Caco-2 (cell line): ENCODE data around the gene GTF2A2. TPM values are rescaled to one million over a fixed set of nuclear protein-coding genes. Genes with fewer than 3 reads are reported as not detected.
A peak's percentile ranks its signal among the peaks of the same experiment; 100 is the strongest.

Experiments
- BruUV-seq: library from RNA; stranded (reverse); fragments of 400-500 nt; replicated peaks from 2 replicates; lab custom pipeline; 2021; lab: Mats Ljungman, UMichigan
- CTCF ChIA-PET: fragments of 300-600 bp; sonication (Branson Sonifier 250); formaldehyde crosslinking; loops from one replicate; lab custom pipeline; 2022; ENCODE audit warnings: antibody characterized with exemption; lab: Charles Lee
- POLR2A ChIA-PET: fragments of 300-600 bp; sonication (Branson Sonifier 250); formaldehyde crosslinking; loops from one replicate; lab custom pipeline; 2022; ENCODE audit warnings: antibody characterized with exemption; lab: Charles Lee
- DNase-seq, 2 experiments: peaks; one replicate each; pipeline versions ENCODE4 v3.0.0 to v3.0.0-alpha.2; 2020 to 2022
- H3K27me3 ChIP-seq: replicated peaks from 2 replicates; pipeline ENCODE4 v1.6.0; 2011; ENCODE audit warnings: low read length; ENCODE audit not compliant: control insufficient read depth, insufficient read depth
- H3K36me3 ChIP-seq: 2 replicates; pipeline ENCODE4 v1.5.1; 2011; ENCODE audit warnings: low read length; ENCODE audit not compliant: control insufficient read depth, insufficient read depth
- H3K4me1 ChIP-seq: fragments of 250-450 bp; sonication (Bioruptor Pico); 2 replicates; pipeline ENCODE4 v1.5.1; 2020; ENCODE audit warnings: mild to moderate bottlenecking
- H3K4me3 ChIP-seq: 2 replicates; pipeline ENCODE4 v1.5.1; 2011; ENCODE audit warnings: low read depth, mild to moderate bottlenecking, control low read depth, low read length
- H3K9me3 ChIP-seq: fragments of 250-450 bp; sonication (Bioruptor Pico); 2 replicates; pipeline ENCODE4 v1.5.1; 2020; ENCODE audit warnings: mild to moderate bottlenecking, moderate library complexity
- H3K27ac Mint-ChIP-seq: one replicate; pipeline ENCODE4 v1.8.0; 2022; ENCODE audit warnings: mixed read lengths; ENCODE audit not compliant: unreplicated experiment
- H3K27me3 Mint-ChIP-seq: one replicate; pipeline ENCODE4 v1.8.0; 2022; ENCODE audit warnings: mixed read lengths; ENCODE audit not compliant: insufficient read depth, unreplicated experiment
- H3K36me3 Mint-ChIP-seq: one replicate; pipeline ENCODE4 v1.8.0; 2022; ENCODE audit warnings: mild to moderate bottlenecking, mixed read lengths; ENCODE audit not compliant: insufficient read depth, unreplicated experiment
- H3K4me1 Mint-ChIP-seq: one replicate; pipeline ENCODE4 v1.8.0; 2022; ENCODE audit warnings: low read depth, mixed read lengths; ENCODE audit not compliant: unreplicated experiment
- H3K4me3 Mint-ChIP-seq: one replicate; pipeline ENCODE4 v1.8.0; 2022; ENCODE audit warnings: mild to moderate bottlenecking, moderate library complexity, mixed read lengths; ENCODE audit not compliant: unreplicated experiment
- H3K9me3 Mint-ChIP-seq: one replicate; pipeline ENCODE4 v1.8.0; 2022; ENCODE audit warnings: mixed read lengths; ENCODE audit not compliant: unreplicated experiment
- CTCF ChIP-seq, 2 experiments: fragments of 200-600 bp in 1 of 2; IDR thresholded peaks; 1 replicate in 1 of 2; 2 replicates in 1 of 2; pipeline versions ENCODE4 v1.5.1 to v1.8.0; 2011 to 2022; ENCODE audit warnings: antibody characterized with exemption in 1 of 2, control low read depth in 1 of 2, inconsistent platforms in 1 of 2, low read depth in 1 of 2, low read length in 1 of 2, mild to moderate bottlenecking in 1 of 2, moderate library complexity in 1 of 2; ENCODE audit not compliant: insufficient read depth in 1 of 2, severe bottlenecking in 1 of 2, unreplicated experiment in 1 of 2
- intact Hi-C: fragments of 100-400 bp; cut with micrococcal nuclease; formaldehyde crosslinking; loops from one replicate; pipeline ENCODE4 v1.10.0; 2022; ENCODE audit not compliant: unreplicated experiment
- total RNA-seq: library from RNA; stranded (reverse); gene quantifications from 2 replicates; pipeline ENCODE4 v1.2.3, GENCODE V29; 2022

Gene GTF2A2
- total RNA-seq, 1 experiment from 2014 or later = 153 TPM

GRCh38 chr15:59594493-59594942 is 62.8 kb downstream of the GTF2A2 start:
- no peaks in the 10 kb centered on the region for H3K27me3 ChIP-seq
- no peaks in the 10 kb centered on the region for H3K27me3 Mint-ChIP-seq
- POLR2A ChIA-PET = no interaction called here
- H3K27ac Mint-ChIP-seq = peak overlapping the region; percentile 84
- BruUV-seq = no TSS peak
- intact Hi-C loops = no loop called here
- no peaks in the 10 kb centered on the region for H3K9me3 ChIP-seq
- H3K4me3 ChIP-seq = no peak overlapping the region
- H3K36me3 Mint-ChIP-seq = no peaks in the 10 kb centered on the region
- CTCF ChIA-PET = no interaction called here
- no peak for TF ChIP-seq CTCF (IDR thresholded peaks at IDR 0.05; ENCODE audit: insufficient read depth in 1 of 2, low read depth in 1 of 2, low read length in 1 of 2, severe bottlenecking in 1 of 2, unreplicated experiment in 1 of 2)
- H3K4me1 Mint-ChIP-seq = peaks cover 19% of the 10 kb centered on the region
- peak; percentile 17 to 59 for DNase-seq
- H3K4me1 ChIP-seq = peaks cover 25% of the 10 kb centered on the region
- no peaks in the 10 kb centered on the region for H3K36me3 ChIP-seq
- no peaks in the 10 kb centered on the region for H3K9me3 Mint-ChIP-seq
- peak overlapping the region; percentile 39 for H3K4me3 Mint-ChIP-seq

GRCh38 chr15:59591356-59591755 is 66.0 kb downstream of the GTF2A2 start:
- no peaks in the 10 kb centered on the region for H3K9me3 ChIP-seq
- CTCF ChIA-PET = no interaction called here
- no peak overlapping the region for H3K4me3 Mint-ChIP-seq
- H3K4me1 ChIP-seq = peaks cover 22% of the 10 kb centered on the region
- H3K36me3 Mint-ChIP-seq = no peaks in the 10 kb centered on the region
- H3K27ac Mint-ChIP-seq = no peak overlapping the region
- H3K36me3 ChIP-seq = no peaks in the 10 kb centered on the region
- H3K27me3 ChIP-seq = no peaks in the 10 kb centered on the region
- no peaks in the 10 kb centered on the region for H3K9me3 Mint-ChIP-seq
- H3K4me3 ChIP-seq = no peak overlapping the region
- no peak for DNase-seq
- peaks cover 24% of the 10 kb centered on the region for H3K4me1 Mint-ChIP-seq
- no peak for TF ChIP-seq CTCF (IDR thresholded peaks at IDR 0.05; ENCODE audit: insufficient read depth in 1 of 2, low read depth in 1 of 2, low read length in 1 of 2, severe bottlenecking in 1 of 2, unreplicated experiment in 1 of 2)
- POLR2A ChIA-PET = no interaction called here
- intact Hi-C loops = no loop called here
- H3K27me3 Mint-ChIP-seq = no peaks in the 10 kb centered on the region
- no TSS peak for BruUV-seq

- no peaks in the 10 kb centered on the region for H3K36me3 Mint-ChIP-seq
- no TSS peak for BruUV-seq
- H3K9me3 Mint-ChIP-seq = no peaks in the 10 kb centered on the region
- ChIA-PET POLR2A (interaction anchor here (0.6 kb wide), 1 partner anchor 233 kb away, joined by 3 read pairs; no protein-coding TSS in a partner anchor), CTCF (no interaction called here)
- no peaks in the 10 kb centered on the region for H3K27me3 Mint-ChIP-seq
- TF ChIP-seq CTCF (IDR thresholded peaks at IDR 0.05; ENCODE audit: insufficient read depth in 1 of 2, low read depth in 1 of 2, low read length in 1 of 2, severe bottlenecking in 1 of 2, unreplicated experiment in 1 of 2) = no peak
- H3K4me3 Mint-ChIP-seq = no peak overlapping the region
- H3K27ac Mint-ChIP-seq = no peak overlapping the region
- H3K4me1 Mint-ChIP-seq = peaks cover 15% of the 10 kb centered on the region
- intact Hi-C loops = no loop called here
- Histone ChIP-seq H3K27me3 (no peaks in the 10 kb centered on the region), H3K9me3 (no peaks in the 10 kb centered on the region), H3K4me3 (no peak overlapping the region), H3K36me3 (no peaks in the 10 kb centered on the region), H3K4me1 (peaks cover 8% of the 10 kb centered on the region)
- no peak for DNase-seq
Observed at GRCh38 chr15:59590027-59590426, 67.3 kb downstream of the GTF2A2 start.

Other genes with a start within 250 kb of the GTF2A2 start
- gene FAM81A, start 219.3 kb downstream of the GTF2A2 start, total RNA-seq = 2.4 and 6.8 TPM in 2 replicates
- 1.9 and 2.5 TPM in 2 replicates for gene GCNT3, start 45.7 kb downstream of the GTF2A2 start, total RNA-seq
- gene BNIP2, start 31.8 kb upstream of the GTF2A2 start, total RNA-seq = 54.0 and 56.0 TPM in 2 replicates